Colonic mucosa (tissue), 4 donors: ENCODE data around the gene OR1E2. TPM values are rescaled to one million over a fixed set of nuclear protein-coding genes. Genes with fewer than 3 reads are reported as not detected.

Experiments used
- DNase-seq: peaks from one replicate; pipeline ENCODE4 v3.0.0-alpha.2; 2020
- H3K27ac ChIP-seq: fragments of 200-600 bp; one replicate; pipeline ENCODE4 v1.8.0; 2021
- H3K27me3 ChIP-seq: fragments of 200-600 bp; one replicate; pipeline ENCODE4 v1.8.0; 2021
- H3K36me3 ChIP-seq: fragments of 200-600 bp; one replicate; pipeline ENCODE4 v1.8.0; 2021
- H3K4me1 ChIP-seq: fragments of 200-600 bp; one replicate; pipeline ENCODE4 v1.8.0; 2021; ENCODE audit warnings: mild to moderate bottlenecking
- H3K4me3 ChIP-seq: fragments of 200-600 bp; one replicate; pipeline ENCODE4 v1.8.0; 2021
- H3K9ac ChIP-seq, 2 donors: one replicate each; pipeline ENCODE4 v1.7.0; 2013; ENCODE audit warnings: control low read depth in 2 of 2, low read depth in 2 of 2, low read length in 2 of 2
- H3K9me3 ChIP-seq: fragments of 200-600 bp; one replicate; pipeline ENCODE4 v1.8.0; 2021
- CTCF ChIP-seq: fragments of 200-600 bp; IDR thresholded peaks from one replicate; pipeline ENCODE4 v1.8.0; 2022; ENCODE audit warnings: antibody characterized with exemption, mild to moderate bottlenecking
- intact Hi-C: fragments of 100-400 bp; cut with DNase I; formaldehyde crosslinking; loops from one replicate; pipeline ENCODE4 v1.14.1; 2022
- total RNA-seq, 2 donors: library from RNA; stranded (reverse); fragmentation: NEBNext Ultra II Directional in 1 of 2; extraction: Animal tissue kit (Norgen Biotek cat#: 25700) in 1 of 2; gene quantifications; one replicate each; pipeline ENCODE4 v1.2.1, GENCODE V29; 2021
- donor health status: healthy.
- donor health status: DM: no; HTN: no; CAD: no.
- donor health status: DM: no; HTN: no; CAD: no.

OR1E2 gene
- total RNA-seq, 2 donors from 2014 or later = not detected

- no peak for DNase-seq
- H3K9ac ChIP-seq = no peak overlapping the region
Observed at GRCh38 chr17:3389791-3390190, 43.9 kb downstream of the OR1E2 start.

GRCh38 chr17:3385869-3386816 is 47.5 kb downstream of the OR1E2 start, which contains the start of gene OR3A2:
TSS of gene OR3A2 (minus strand) at chr17:3386308.
- H3K9ac ChIP-seq = no peak within 1 kb of the TSS
- DNase-seq = no peak
- H3K36me3 ChIP-seq = no peaks in the 10 kb centered on the region
- no peak within 1 kb of the TSS for H3K4me3 ChIP-seq
- no peak for TF ChIP-seq CTCF
- H3K27me3 ChIP-seq = no peaks in the 10 kb centered on the region
- H3K9me3 ChIP-seq = no peaks in the 10 kb centered on the region
- H3K27ac ChIP-seq = no peak within 1 kb of the TSS
- intact Hi-C loops = no loop called here
- no peaks in the 10 kb centered on the region for H3K4me1 ChIP-seq

More at GRCh38 chr17:3389791-3390190, 43.9 kb downstream of the OR1E2 start:
- Histone ChIP-seq H3K4me1 (no peaks in the 10 kb centered on the region), H3K4me3 (no peak overlapping the region), H3K27ac (no peak overlapping the region), H3K27me3 (no peaks in the 10 kb centered on the region), H3K9me3 (no peaks in the 10 kb centered on the region), H3K36me3 (no peaks in the 10 kb centered on the region)
- intact Hi-C loops = no loop called here
- TF ChIP-seq CTCF = no peak

Other genes with a start within 250 kb of the OR1E2 start
- not detected for gene OR1A2, start 236.3 kb downstream of the OR1E2 start, total RNA-seq
- gene OR1A1, start 226.2 kb downstream of the OR1E2 start, total RNA-seq = not detected
- gene OR3A1, start 135.5 kb downstream of the OR1E2 start, total RNA-seq = not detected
- gene OR3A2, start 47.5 kb downstream of the OR1E2 start, total RNA-seq = not detected
- not detected for gene OR1E1, start 35.4 kb downstream of the OR1E2 start, total RNA-seq
- gene OR3A3, start 22.5 kb downstream of the OR1E2 start, total RNA-seq = not detected
- not detected for gene SPATA22, start 38.0 kb upstream of the OR1E2 start, total RNA-seq
- gene ASPA, start 42.2 kb upstream of the OR1E2 start, total RNA-seq = 1 to 10 TPM in 1 of 2 donors, under 1 TPM in 1; 0.59 to 2.0 TPM
- 1 to 10 TPM; 2.3 to 7.4 TPM for gene TRPV3, start 124.0 kb upstream of the OR1E2 start, total RNA-seq
- 1 to 10 TPM; 2.8 to 8.8 TPM for gene TRPV1, start 175.6 kb upstream of the OR1E2 start, total RNA-seq
- 10 to 100 TPM; 21.5 to 23.5 TPM for gene SHPK, start 202.4 kb upstream of the OR1E2 start, total RNA-seq
- gene CTNS, start 202.9 kb upstream of the OR1E2 start, total RNA-seq = 1 to 10 TPM; 7.9 to 8.1 TPM
- 100 to 1,000 TPM; 148 to 195 TPM for gene TAX1BP3, start 234.7 kb upstream of the OR1E2 start, total RNA-seq
- gene EMC6, start 235.0 kb upstream of the OR1E2 start, total RNA-seq = 10 to 100 TPM; 38.1 to 61.2 TPM